ENCODE measurements around the gene FABP1. TPM values are rescaled to one million over a fixed set of nuclear protein-coding genes. Genes with fewer than 3 reads are reported as not detected.

FABP1 gene
- total and polyA plus RNA-seq, 2 of the 8 experiments (the other 6 are each of a cell fraction or from before 2014, with no cell fraction given) = 0.09 TPM; not detected in 1

DNA sequence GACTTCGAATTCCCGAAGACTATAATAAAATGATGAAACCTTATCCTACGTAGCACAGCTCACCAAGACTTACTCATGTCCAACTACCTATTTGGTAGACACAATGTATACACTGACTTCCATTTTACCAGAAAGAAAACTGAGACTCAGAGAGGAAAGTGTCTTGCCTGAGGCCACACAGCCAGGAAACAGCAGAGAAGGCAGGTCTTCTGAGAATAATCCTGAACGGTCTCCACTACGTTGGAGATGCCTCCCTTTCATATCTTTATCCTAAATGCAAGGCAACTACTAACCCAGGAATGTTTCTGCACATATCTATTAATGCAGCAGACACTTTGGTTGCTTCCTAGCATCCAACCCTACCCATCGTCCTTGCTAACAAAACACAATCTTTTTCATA lies 11.9 kb upstream of the FABP1 start:
- no peak overlapping the region for H2BK12ac ChIP-seq (ENCODE audit: low read depth, low read length)
- H3K4me2 ChIP-seq (ENCODE audit: insufficient read depth in 1 of 2, low read depth in 2 of 2, low read length in 2 of 2) = no peak overlapping the region
- H3K4me1 ChIP-seq (replicated peaks in 1 of 4; ENCODE audit: control insufficient read depth in 3 of 4, insufficient read depth in 4 of 4, low read length in 3 of 4) = no peaks in the 10 kb centered on the region
- H3K56ac ChIP-seq (replicated peaks; ENCODE audit: insufficient read length, low read depth, low read length) = no peak overlapping the region
- no peak overlapping the region for H3K4ac ChIP-seq (replicated peaks; ENCODE audit: insufficient read length, low read depth, low read length)
- no peak overlapping the region for H3K9ac ChIP-seq (replicated peaks in 1 of 4; ENCODE audit: extremely low read depth in 1 of 4, low read depth in 3 of 4, low read length in 3 of 4)
- 94% methylated on average over 6 of the region's 6 CpGs; no CpG with 5 or more reads in 1 of the 2 experiments for WGBS, 2 experiments (ENCODE audit: extremely low coverage in 1 of 2, insufficient coverage in 1 of 2, insufficient read length in 1 of 2, insufficient replicate concordance in 2 of 2, low coverage in 1 of 2, low lambda C conversion rate in 2 of 2, missing lambda C conversion rate in 1 of 2)
- H2BK15ac ChIP-seq (ENCODE audit: low read length) = no peak overlapping the region
- no peak overlapping the region for H3K23ac ChIP-seq (ENCODE audit: insufficient read length)
- no peak overlapping the region for H2BK5ac ChIP-seq (ENCODE audit: low read depth, low read length)
- no peak overlapping the region for H2AK5ac ChIP-seq (ENCODE audit: low read depth, low read length)
- no peaks in the 10 kb centered on the region for H3K23me2 ChIP-seq (ENCODE audit: low read depth, low read length)
- no peaks in the 10 kb centered on the region for H3K27me3 ChIP-seq (replicated peaks in 1 of 4; ENCODE audit: control insufficient read depth in 3 of 4, extremely low read depth in 1 of 4, insufficient read depth in 3 of 4, low read length in 3 of 4)
- POLR2A ChIA-PET (ENCODE audit: partially characterized antibody) = interaction anchor here (0.9 kb wide), 1 partner anchor 14 kb away, joined by 3 read pairs; no protein-coding TSS in a partner anchor
- FAIRE-seq (no peak), DNase-seq (ENCODE audit: low read depth in 1 of 2, low spot score in 2 of 2) (no peak)
- no peak overlapping the region for H2AFZ ChIP-seq (ENCODE audit: low read length)
- no peak overlapping the region for H2BK120ac ChIP-seq (replicated peaks; ENCODE audit: low read depth, low read length)
- no peak overlapping the region for H3K4me3 ChIP-seq (ENCODE audit: extremely low read depth in 1 of 4, insufficient read depth in 2 of 4, low read depth in 3 of 4, low read length in 4 of 4)
- no peaks in the 10 kb centered on the region for H3K79me1 ChIP-seq (ENCODE audit: low read depth, low read length)
- H3K14ac ChIP-seq (ENCODE audit: insufficient read length) = no peak overlapping the region
- H4K20me1 ChIP-seq (replicated peaks in 1 of 2; ENCODE audit: control insufficient read depth in 1 of 2, insufficient read depth in 2 of 2, low read length in 2 of 2) = no peaks in the 10 kb centered on the region
- no peaks in the 10 kb centered on the region for H3K36me3 ChIP-seq (ENCODE audit: control insufficient read depth in 2 of 4, insufficient read depth in 4 of 4, low read length in 3 of 4)
- H2BK20ac ChIP-seq (ENCODE audit: low read length) = no peak overlapping the region
- H3K9me3 ChIP-seq (ENCODE audit: insufficient read depth in 2 of 2, low read depth in 1 of 2, low read length in 1 of 2) = no peaks in the 10 kb centered on the region
- no peak overlapping the region for H4K8ac ChIP-seq (ENCODE audit: extremely low read depth, insufficient read depth, low read length)
- H3K79me2 ChIP-seq (ENCODE audit: control insufficient read depth in 1 of 2, insufficient read depth in 2 of 2, low read length in 2 of 2) = no peaks in the 10 kb centered on the region
- H4K91ac ChIP-seq (replicated peaks; ENCODE audit: insufficient read length, low read length) = no peak overlapping the region
- H4K5ac ChIP-seq (ENCODE audit: insufficient read length, low read depth, low read length) = no peak overlapping the region
- no peak overlapping the region for H3K27ac ChIP-seq (ENCODE audit: low read depth, low read length)
- CTCF ChIA-PET (ENCODE audit: partially characterized antibody) = interaction anchor here (1.7 kb wide), 1 partner anchor 14 kb away, joined by 3 read pairs; no protein-coding TSS in a partner anchor
- H3K18ac ChIP-seq (ENCODE audit: extremely low read depth, low read length) = no peak overlapping the region
- TF ChIP-seq RNF2 (IDR thresholded peaks at IDR 0.05; ENCODE audit: borderline replicate concordance, low read depth, low read length, missing control alignments, poor library complexity, severe bottlenecking) = no peak
- no peak for TF ChIP-seq POLR2AphosphoS5 (IDR thresholded peaks at IDR 0.05; ENCODE audit: low read depth, low read length)
- no peak for TF ChIP-seq CEBPB (IDR thresholded peaks at IDR 0.05; ENCODE audit: low read depth, low read length)
- TF ChIP-seq ASH2L (IDR thresholded peaks at IDR 0.05; ENCODE audit: low read length) = no peak
- no peak for TF ChIP-seq NANOG (IDR thresholded peaks at IDR 0.05; ENCODE audit: insufficient read depth, low read depth, low read length, poor library complexity, severe bottlenecking)
- no peak for TF ChIP-seq SP2 (IDR thresholded peaks at IDR 0.05; ENCODE audit: low read length)
- no peak for TF ChIP-seq BCL11A (IDR thresholded peaks at IDR 0.05; ENCODE audit: low read depth in 2 of 2, low read length in 2 of 2)
- no peak for TF ChIP-seq KDM5A (IDR thresholded peaks at IDR 0.05; ENCODE audit: low read length)
- no peak for TF ChIP-seq MAFK (IDR thresholded peaks at IDR 0.05; ENCODE audit: low read depth, low read length)
- TF ChIP-seq NRF1 (IDR thresholded peaks at IDR 0.05; ENCODE audit: low read depth, low read length) = no peak
- TF ChIP-seq CBX5 (IDR thresholded peaks at IDR 0.05; ENCODE audit: low read depth, low read length) = no peak
- no peak for TF ChIP-seq SIX5 (IDR thresholded peaks at IDR 0.05; ENCODE audit: low read depth, low read length)
- TF ChIP-seq POU5F1 (IDR thresholded peaks at IDR 0.05; ENCODE audit: low read depth, low read length) = no peak
- TF ChIP-seq TCF12 (IDR thresholded peaks at IDR 0.05; ENCODE audit: low read depth, low read length) = no peak
- TF ChIP-seq KDM1A (IDR thresholded peaks at IDR 0.05; ENCODE audit: borderline replicate concordance, low read length) = no peak

Data from H1 (cell line).